Astrocyte (in vitro differentiated cells and primary cell): ENCODE data around the gene GGCT. TPM values are rescaled to one million over a fixed set of nuclear protein-coding genes. Genes with fewer than 3 reads are reported as not detected.
A peak's percentile ranks its signal among the peaks of the same experiment; 100 is the strongest.

Experiments
- DNase-seq: peaks from one replicate; pipeline ENCODE4 v3.0.0-alpha.2; 2010; ENCODE audit warnings: low read depth
- FAIRE-seq: peaks from 2 replicates; lab custom pipeline; 2011; peaks lifted over from hg19 to GRCh38; lab: Jason Lieb, UNC
- H2AFZ ChIP-seq: 2 replicates; pipeline ENCODE4 v1.6.0; 2012; ENCODE audit warnings: low read depth, low read length, inconsistent platforms
- H3K27ac ChIP-seq: 2 replicates; pipeline ENCODE4 v1.5.1; 2011; ENCODE audit warnings: low read depth, low read length, inconsistent platforms
- H3K27me3 ChIP-seq: 2 replicates; pipeline ENCODE4 v1.6.0; 2011; ENCODE audit warnings: low read length, inconsistent platforms; ENCODE audit not compliant: insufficient read depth
- H3K36me3 ChIP-seq: 2 replicates; pipeline ENCODE4 v1.5.1; 2011; ENCODE audit warnings: low read length, inconsistent platforms; ENCODE audit not compliant: insufficient read depth
- H3K4me1 ChIP-seq: 2 replicates; pipeline ENCODE4 v1.5.1; 2011; ENCODE audit warnings: low read length, inconsistent platforms; ENCODE audit not compliant: insufficient read depth
- H3K4me2 ChIP-seq: 2 replicates; pipeline ENCODE4 v1.6.0; 2012; ENCODE audit warnings: low read length, inconsistent platforms
- H3K4me3 ChIP-seq: 2 replicates; pipeline ENCODE4 v1.5.1; 2011; ENCODE audit warnings: low read depth, mild to moderate bottlenecking, low read length, inconsistent platforms; ENCODE audit not compliant: insufficient read depth
- H3K79me2 ChIP-seq: 2 replicates; pipeline ENCODE4 v1.6.0; 2012; ENCODE audit warnings: mild to moderate bottlenecking, low read length, inconsistent platforms; ENCODE audit not compliant: insufficient read depth
- H3K9ac ChIP-seq: 2 replicates; pipeline ENCODE4 v1.6.0; 2012; ENCODE audit warnings: mild to moderate bottlenecking, low read length, inconsistent platforms
- H3K9me3 ChIP-seq: 2 replicates; pipeline ENCODE4 v1.5.1; 2012; ENCODE audit warnings: low read depth, mild to moderate bottlenecking, low read length, inconsistent platforms; ENCODE audit not compliant: insufficient read depth
- H4K20me1 ChIP-seq: 2 replicates; pipeline ENCODE4 v1.6.0; 2012; ENCODE audit warnings: low read length, inconsistent platforms; ENCODE audit not compliant: insufficient read depth
- H3K27ac Mint-ChIP-seq: one replicate; pipeline ENCODE4 v1.8.0; 2021; ENCODE audit warnings: mild to moderate bottlenecking, mixed read lengths; ENCODE audit not compliant: unreplicated experiment
- H3K27me3 Mint-ChIP-seq: one replicate; pipeline ENCODE4 v1.8.0; 2021; ENCODE audit warnings: low read depth, mixed read lengths; ENCODE audit not compliant: unreplicated experiment
- H3K36me3 Mint-ChIP-seq: one replicate; pipeline ENCODE4 v1.8.0; 2021; ENCODE audit warnings: low read depth, mixed read lengths; ENCODE audit not compliant: unreplicated experiment
- H3K4me1 Mint-ChIP-seq: one replicate; pipeline ENCODE4 v1.8.0; 2021; ENCODE audit warnings: low read depth, mixed read lengths; ENCODE audit not compliant: unreplicated experiment
- H3K4me3 Mint-ChIP-seq: one replicate; pipeline ENCODE4 v1.8.0; 2021; ENCODE audit warnings: mild to moderate bottlenecking, moderate library complexity, mixed read lengths; ENCODE audit not compliant: unreplicated experiment
- H3K9me3 Mint-ChIP-seq: one replicate; pipeline ENCODE4 v1.8.0; 2021; ENCODE audit warnings: mild to moderate bottlenecking, mixed read lengths; ENCODE audit not compliant: unreplicated experiment
- CTCF ChIP-seq: IDR thresholded peaks from 2 replicates; pipeline ENCODE4 v1.5.1; 2011; ENCODE audit warnings: low read depth, mild to moderate bottlenecking, inconsistent platforms, low read length, moderate library complexity; ENCODE audit not compliant: insufficient read depth
- EZH2 ChIP-seq: IDR thresholded peaks from 2 replicates; pipeline ENCODE4 v1.6.1; 2012; ENCODE audit warnings: mild to moderate bottlenecking, low read length, inconsistent platforms; ENCODE audit not compliant: insufficient read depth
- total RNA-seq: library from RNA; stranded (reverse); gene quantifications from 2 replicates; pipeline ENCODE4 v1.2.1, GENCODE V29; 2021

The GGCT gene
- total RNA-seq, 1 donor from 2014 or later, result 29.6 TPM

GRCh38 chr7:30472784-30473775 is 31.5 kb downstream of the GGCT start:
- TF ChIP-seq CTCF, result no peak
- TF ChIP-seq EZH2, result no peak
- Histone ChIP-seq H3K9me3 (no peaks in the 10 kb centered on the region), H3K36me3 (no peaks in the 10 kb centered on the region), H3K4me3 (no peak overlapping the region), H3K79me2 (peaks cover 44% of the 10 kb centered on the region), H2AFZ (no peak overlapping the region), H3K27me3 (no peaks in the 10 kb centered on the region), H3K4me2 (no peak overlapping the region), H3K4me1 (peaks cover 50% of the 10 kb centered on the region), H3K27ac (no peak overlapping the region), H4K20me1 (no peaks in the 10 kb centered on the region), H3K9ac (no peak overlapping the region)
- Mint-ChIP-seq H3K4me1 (peaks cover 65% of the 10 kb centered on the region), H3K36me3 (peaks cover 11% of the 10 kb centered on the region), H3K9me3 (no peaks in the 10 kb centered on the region), H3K27me3 (no peaks in the 10 kb centered on the region), H3K4me3 (no peak overlapping the region), H3K27ac (peak overlapping the region; percentile 76)
- peak; percentile 83 for DNase-seq
- no peak for FAIRE-seq

GRCh38 chr7:30472081-30472783 is 32.4 kb downstream of the GGCT start:
- H3K36me3 ChIP-seq, result no peaks in the 10 kb centered on the region
- H3K9ac ChIP-seq, result no peak overlapping the region
- H3K27me3 ChIP-seq, result no peaks in the 10 kb centered on the region
- TF ChIP-seq EZH2 (no peak), CTCF (no peak)
- Mint-ChIP-seq H3K36me3 (peaks cover 11% of the 10 kb centered on the region), H3K27ac (peak overlapping the region; percentile 90), H3K9me3 (no peaks in the 10 kb centered on the region), H3K4me3 (no peak overlapping the region), H3K4me1 (peaks cover 65% of the 10 kb centered on the region), H3K27me3 (no peaks in the 10 kb centered on the region)
- H3K4me3 ChIP-seq, result no peak overlapping the region
- DNase-seq (no peak), FAIRE-seq (no peak)
- H3K27ac ChIP-seq, result no peak overlapping the region
- peaks cover 45% of the 10 kb centered on the region for H3K4me1 ChIP-seq
- no peaks in the 10 kb centered on the region for H3K9me3 ChIP-seq
- H3K4me2 ChIP-seq, result no peak overlapping the region
- peaks cover 43% of the 10 kb centered on the region for H3K79me2 ChIP-seq
- H4K20me1 ChIP-seq, result no peaks in the 10 kb centered on the region
- no peak overlapping the region for H2AFZ ChIP-seq
